ENCODE measurements around the gene NMNAT2. TPM values are rescaled to one million over a fixed set of nuclear protein-coding genes. Genes with fewer than 3 reads are reported as not detected.

NMNAT2 gene
- total RNA-seq, 4 donors from 2014 or later = 0.93 to 2.2 (median 1.9) TPM

DNA sequence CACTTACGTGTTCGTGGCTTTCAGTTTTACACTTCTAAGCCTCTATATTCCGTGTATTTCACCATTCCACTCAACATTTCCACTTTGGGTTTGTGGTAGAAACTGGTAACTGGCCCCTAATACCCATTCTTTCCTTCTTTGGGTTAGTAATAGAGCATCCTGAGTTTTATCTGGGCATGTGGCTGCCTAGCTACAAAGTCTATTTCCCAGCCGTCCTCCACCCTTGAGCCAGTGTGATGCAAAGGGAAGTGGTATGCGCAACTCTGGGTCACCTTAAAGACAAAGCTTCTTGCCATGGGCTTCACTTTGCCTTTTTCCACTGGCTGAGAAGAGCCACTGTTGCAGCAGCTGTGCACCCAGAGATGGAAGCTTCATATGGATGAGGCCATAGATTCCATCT, 158.3 kb downstream of the NMNAT2 start:
- no peak overlapping the region for H3K27ac ChIP-seq
- ATAC-seq = no peak
- H3K36me3 ChIP-seq = no peaks in the 10 kb centered on the region
- H3K4me1 ChIP-seq = no peaks in the 10 kb centered on the region
- WGBS, 2 donors (ENCODE audit: low coverage in 1 of 2) = 87 to 91% methylated on average over 3 to 5 of the region's 5 CpGs
- TF ChIP-seq EP300 (IDR thresholded peaks at IDR 0.05) = no peak
- no peak for TF ChIP-seq POLR2A (IDR thresholded peaks at IDR 0.05)
- TF ChIP-seq POLR2AphosphoS5 (IDR thresholded peaks at IDR 0.05) = no peak
- TF ChIP-seq CTCF (IDR thresholded peaks at IDR 0.05) = no peak
- no peak overlapping the region for H3K4me3 ChIP-seq
- peaks cover 0 to 5% (median 0%) of the 10 kb centered on the region in 3 donors for H3K9me3 ChIP-seq
- no peaks in the 10 kb centered on the region for H3K27me3 ChIP-seq

GRCh38 chr1:183255073-183255472, 163.1 kb downstream of the NMNAT2 start:
- WGBS, 2 donors (ENCODE audit: low coverage in 1 of 2) = 81 to 100% methylated on average over 1 of the region's 1 CpG
- TF ChIP-seq EP300 (IDR thresholded peaks at IDR 0.05) = no peak
- no peak for TF ChIP-seq CTCF (IDR thresholded peaks at IDR 0.05)
- no peak for TF ChIP-seq POLR2AphosphoS5 (IDR thresholded peaks at IDR 0.05)

GRCh38 chr1:183251959-183252450, 166.2 kb downstream of the NMNAT2 start:
- no peak overlapping the region for H3K4me3 ChIP-seq
- H3K36me3 ChIP-seq = no peaks in the 10 kb centered on the region
- no peak for ATAC-seq
- 91% methylated on average over 6 of the region's 8 CpGs; no CpG with 5 or more reads in 1 of the 2 donors for WGBS, 2 donors (ENCODE audit: low coverage in 1 of 2)
- TF ChIP-seq CTCF (IDR thresholded peaks at IDR 0.05) (no peak), EP300 (IDR thresholded peaks at IDR 0.05) (no peak), POLR2A (IDR thresholded peaks at IDR 0.05) (no peak), POLR2AphosphoS5 (IDR thresholded peaks at IDR 0.05) (no peak)
- H3K27me3 ChIP-seq = no peaks in the 10 kb centered on the region
- H3K27ac ChIP-seq = no peak overlapping the region
- no peaks in the 10 kb centered on the region for H3K4me1 ChIP-seq
- peaks cover 0 to 13% (median 0%) of the 10 kb centered on the region in 3 donors for H3K9me3 ChIP-seq

More at GRCh38 chr1:183255073-183255472, 163.1 kb downstream of the NMNAT2 start:
- H3K4me1 ChIP-seq = no peaks in the 10 kb centered on the region
- no peaks in the 10 kb centered on the region for H3K36me3 ChIP-seq
- H3K4me3 ChIP-seq = no peak overlapping the region
- H3K9me3 ChIP-seq = peaks cover 0 to 13% (median 0%) of the 10 kb centered on the region in 3 donors
- no peak overlapping the region for H3K27ac ChIP-seq
- ATAC-seq = no peak
- no peaks in the 10 kb centered on the region for H3K27me3 ChIP-seq

GRCh38 chr1:183251101-183251958, 166.8 kb downstream of the NMNAT2 start:
- 95 to 98% methylated on average over 11 to 12 of the region's 12 CpGs for WGBS, 2 donors (ENCODE audit: low coverage in 1 of 2)
- no peak for ATAC-seq
- Histone ChIP-seq H3K9me3 (peaks cover 0 to 13% (median 0%) of the 10 kb centered on the region in 3 donors), H3K36me3 (no peaks in the 10 kb centered on the region), H3K27ac (no peak overlapping the region), H3K27me3 (no peaks in the 10 kb centered on the region), H3K4me3 (no peak overlapping the region), H3K4me1 (no peaks in the 10 kb centered on the region)
- TF ChIP-seq CTCF (IDR thresholded peaks at IDR 0.05) = no peak
- no peak for TF ChIP-seq POLR2A (IDR thresholded peaks at IDR 0.05)
- TF ChIP-seq EP300 (IDR thresholded peaks at IDR 0.05) = no peak
- no peak for TF ChIP-seq POLR2AphosphoS5 (IDR thresholded peaks at IDR 0.05)
